ENCODE measurements around the gene PRSS37. TPM values are rescaled to one million over a fixed set of nuclear protein-coding genes. Genes with fewer than 3 reads are reported as not detected.

The PRSS37 gene
- total and polyA plus RNA-seq, 12 donors = not detected

- 87 to 94% (median 88%) methylated on average over 2 of the region's 2 CpGs for WGBS, 4 donors
- TF ChIP-seq, protein P1, sequence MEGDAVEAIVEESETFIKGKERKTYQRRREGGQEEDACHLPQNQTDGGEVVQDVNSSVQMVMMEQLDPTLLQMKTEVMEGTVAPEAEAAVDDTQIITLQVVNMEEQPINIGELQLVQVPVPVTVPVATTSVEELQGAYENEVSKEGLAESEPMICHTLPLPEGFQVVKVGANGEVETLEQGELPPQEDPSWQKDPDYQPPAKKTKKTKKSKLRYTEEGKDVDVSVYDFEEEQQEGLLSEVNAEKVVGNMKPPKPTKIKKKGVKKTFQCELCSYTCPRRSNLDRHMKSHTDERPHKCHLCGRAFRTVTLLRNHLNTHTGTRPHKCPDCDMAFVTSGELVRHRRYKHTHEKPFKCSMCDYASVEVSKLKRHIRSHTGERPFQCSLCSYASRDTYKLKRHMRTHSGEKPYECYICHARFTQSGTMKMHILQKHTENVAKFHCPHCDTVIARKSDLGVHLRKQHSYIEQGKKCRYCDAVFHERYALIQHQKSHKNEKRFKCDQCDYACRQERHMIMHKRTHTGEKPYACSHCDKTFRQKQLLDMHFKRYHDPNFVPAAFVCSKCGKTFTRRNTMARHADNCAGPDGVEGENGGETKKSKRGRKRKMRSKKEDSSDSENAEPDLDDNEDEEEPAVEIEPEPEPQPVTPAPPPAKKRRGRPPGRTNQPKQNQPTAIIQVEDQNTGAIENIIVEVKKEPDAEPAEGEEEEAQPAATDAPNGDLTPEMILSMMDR (IDR thresholded peaks at IDR 0.05) = no peak
- TF ChIP-seq POLR2A (IDR thresholded peaks at IDR 0.05) = no peak
- Histone ChIP-seq H3K4me1 (replicated peaks in 1 of 2) (no peaks in the 10 kb centered on the region), H3K9me3 (replicated peaks in 1 of 3) (no peaks in the 10 kb centered on the region), H3K27ac (no peak overlapping the region), H3K27me3 (no peaks in the 10 kb centered on the region), H3K4me3 (no peak overlapping the region), H3K36me3 (replicated peaks in 1 of 2) (no peaks in the 10 kb centered on the region)
- no peak for DNase-seq
- intact Hi-C loops (cut with DNase I) = no loop called here
Observed at GRCh38 chr7:141792526-141792925, 48.8 kb downstream of the PRSS37 start.

- intact Hi-C loops (cut with DNase I) = no loop called here
- H3K36me3 ChIP-seq (replicated peaks in 1 of 2) = no peaks in the 10 kb centered on the region
- WGBS, 4 donors = 75 to 86% (median 86%) methylated on average over 5 of the region's 5 CpGs
Observed at GRCh38 chr7:141789917-141790316, 51.4 kb downstream of the PRSS37 start, which contains the start of gene TAS2R5. TAS2R5 (plus strand) TSS chr7:141790217; CDS start chr7:141790362, 145 bp downstream.

DNA sequence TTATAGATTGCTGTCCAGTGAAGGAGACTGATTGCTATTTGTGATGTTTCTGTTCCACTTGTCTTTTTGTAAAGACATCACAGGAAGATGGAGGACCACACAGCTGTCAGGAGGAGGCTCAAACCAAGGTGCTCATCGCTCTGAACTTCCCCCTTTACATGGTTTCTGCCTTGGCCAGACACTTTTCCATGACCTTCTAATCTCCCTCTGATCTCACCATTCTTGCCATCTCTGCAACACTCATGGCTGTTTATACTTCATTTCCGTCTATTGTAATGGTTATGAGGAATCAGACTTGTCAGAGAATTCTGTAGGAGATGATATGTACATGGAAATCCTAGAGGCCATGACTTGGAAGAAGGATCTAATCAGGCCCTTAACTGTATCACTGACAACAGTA is 53.0 kb downstream of the PRSS37 start:
- Histone ChIP-seq H3K4me3 (no peak overlapping the region), H3K36me3 (replicated peaks in 1 of 2) (no peaks in the 10 kb centered on the region), H3K4me1 (replicated peaks in 1 of 2) (no peaks in the 10 kb centered on the region), H3K9me3 (replicated peaks in 1 of 3) (no peaks in the 10 kb centered on the region), H3K27ac (no peak overlapping the region), H3K27me3 (no peaks in the 10 kb centered on the region)
- TF ChIP-seq, protein P1 (IDR thresholded peaks at IDR 0.05) = no peak
- no peak for TF ChIP-seq POLR2A (IDR thresholded peaks at IDR 0.05)
- 73 to 86% (median 76%) methylated on average over 2 of the region's 2 CpGs for WGBS, 4 donors
- intact Hi-C loops (cut with DNase I) = no loop called here
- DNase-seq = no peak

More at GRCh38 chr7:141789917-141790316, 51.4 kb downstream of the PRSS37 start, which contains the start of gene TAS2R5:
- Histone ChIP-seq H3K4me3 (no peak within 1 kb of the TSS), H3K27ac (no peak within 1 kb of the TSS), H3K4me1 (replicated peaks in 1 of 2) (no peaks in the 10 kb centered on the region), H3K9me3 (replicated peaks in 1 of 3) (no peaks in the 10 kb centered on the region), H3K27me3 (no peaks in the 10 kb centered on the region)
- TF ChIP-seq POLR2A (IDR thresholded peaks at IDR 0.05) = no peak
- DNase-seq = no peak

Other genes with a start within 250 kb of the PRSS37 start
- gene DENND11, start 139.3 kb downstream of the PRSS37 start, total RNA-seq = 10 to 100 TPM in 7 of 9 donors, 1 to 10 TPM in 2; 8.3 to 19.3 (median 14.0) TPM
- gene DENND11, start 139.3 kb downstream of the PRSS37 start, polyA plus RNA-seq = 1 to 10 TPM; 2.7 to 6.2 (median 3.6) TPM
- under 1 TPM in 1 of 9 donors, not detected in 8; 0.06 TPM for gene WEE2, start 133.1 kb downstream of the PRSS37 start, total RNA-seq
- under 1 TPM in 2 of 3 donors, not detected in 1; 0.03 to 0.09 TPM for gene WEE2, start 133.1 kb downstream of the PRSS37 start, polyA plus RNA-seq
- 100 to 1,000 TPM in 7 of 9 donors, 10 to 100 TPM in 2; 87.0 to 276 (median 121) TPM for gene SSBP1, start 103.1 kb downstream of the PRSS37 start, total RNA-seq
- gene SSBP1, start 103.1 kb downstream of the PRSS37 start, polyA plus RNA-seq = 100 to 1,000 TPM in 2 of 3 donors, 10 to 100 TPM in 1; 91.4 to 316 (median 163) TPM
- 1 to 10 TPM in 4 of 9 donors, under 1 TPM in 4, not detected in 1; 0.28 to 5.0 (median 1.3) TPM for gene TAS2R3, start 77.4 kb downstream of the PRSS37 start, total RNA-seq
- not detected for gene TAS2R3, start 77.4 kb downstream of the PRSS37 start, polyA plus RNA-seq
- 1 to 10 TPM in 2 of 9 donors, under 1 TPM in 6, not detected in 1; 0.22 to 5.2 (median 0.47) TPM for gene TAS2R4, start 64.8 kb downstream of the PRSS37 start, total RNA-seq
- under 1 TPM; 0.24 to 0.56 (median 0.31) TPM for gene TAS2R4, start 64.8 kb downstream of the PRSS37 start, polyA plus RNA-seq
- gene TAS2R5, start 51.3 kb downstream of the PRSS37 start, total RNA-seq = 1 to 10 TPM in 2 of 9 donors, under 1 TPM in 5, not detected in 2; 0.43 to 4.5 (median 0.61) TPM
- under 1 TPM; 0.31 to 0.47 (median 0.32) TPM for gene TAS2R5, start 51.3 kb downstream of the PRSS37 start, polyA plus RNA-seq
- gene OR9A4, start 74.9 kb upstream of the PRSS37 start, total RNA-seq = under 1 TPM in 1 of 9 donors, not detected in 8; 0.11 TPM
- gene OR9A4, start 74.9 kb upstream of the PRSS37 start, polyA plus RNA-seq = not detected
- gene CLEC5A, start 105.5 kb upstream of the PRSS37 start, total RNA-seq = 1 to 10 TPM in 5 of 9 donors, under 1 TPM in 3, not detected in 1; 0.17 to 5.8 (median 2.0) TPM
- 1 to 10 TPM; 1.1 to 3.1 (median 1.7) TPM for gene CLEC5A, start 105.5 kb upstream of the PRSS37 start, polyA plus RNA-seq
- not detected for gene TAS2R38, start 132.3 kb upstream of the PRSS37 start, total RNA-seq
- not detected for gene TAS2R38, start 132.3 kb upstream of the PRSS37 start, polyA plus RNA-seq
- gene MGAM, start 154.4 kb upstream of the PRSS37 start, total RNA-seq = 1 to 10 TPM in 1 of 9 donors, under 1 TPM in 7, not detected in 1; 0.14 to 4.5 (median 0.24) TPM
- under 1 TPM; 0.10 to 0.24 (median 0.15) TPM for gene MGAM, start 154.4 kb upstream of the PRSS37 start, polyA plus RNA-seq

Data from adrenal gland (tissue), 12 donors.